Breast epithelium (tissue), 3 donors: ENCODE data around the gene RFNG.

ENCODE experiments used
- CTCF ChIP-seq, 3 donors: fragments of 450-650 bp; IDR thresholded peaks; one replicate each; pipeline ENCODE4 v1.5.1; 2016 to 2017; ENCODE audit warnings: antibody characterized with exemption in 3 of 3, mild to moderate bottlenecking in 3 of 3, moderate library complexity in 3 of 3
- POLR2AphosphoS5 ChIP-seq, 3 donors: sonication (generic); formaldehyde crosslinking; IDR thresholded peaks; one replicate each; pipeline ENCODE4 v1.6.1; 2017; ENCODE audit warnings: antibody characterized with exemption in 3 of 3

- TF ChIP-seq CTCF (IDR thresholded peaks at IDR 0.05) (no peak), POLR2AphosphoS5 (IDR thresholded peaks at IDR 0.05) (no peak)
Observed at GRCh38 chr17:82035956-82036633, 15.5 kb downstream of the RFNG start.
